ENCODE data around the gene LRBA. TPM values are rescaled to one million over a fixed set of nuclear protein-coding genes. Genes with fewer than 3 reads are reported as not detected.
A peak's percentile ranks its signal among the peaks of the same experiment; 100 is the strongest.

Gene LRBA
- total RNA-seq, 1 donor from 2014 or later = 26.4 TPM

DNA sequence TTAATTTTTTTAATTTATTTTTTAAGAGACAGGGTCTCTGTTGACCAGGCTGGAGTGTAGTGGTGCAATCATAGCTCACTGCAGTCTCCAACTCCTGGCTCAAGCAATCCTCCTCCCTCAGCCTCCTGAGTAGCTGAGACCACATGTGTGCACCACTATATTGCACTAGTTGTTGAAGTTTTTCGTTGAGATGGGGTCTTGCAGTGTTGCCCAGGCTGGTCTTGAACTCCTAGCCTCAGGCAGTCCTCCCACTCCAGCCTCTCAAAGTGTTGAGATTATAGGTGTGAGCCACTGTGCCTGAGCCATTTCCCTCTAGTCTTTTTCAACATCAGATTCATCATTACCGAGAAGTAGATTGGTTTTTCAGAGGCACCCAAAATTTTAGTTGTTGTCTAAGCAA is 771.2 kb downstream of the LRBA start:
- H3K36me3 Mint-ChIP-seq (ENCODE audit: unreplicated experiment) = no peaks in the 10 kb centered on the region
- no peak for DNase-seq

DNA sequence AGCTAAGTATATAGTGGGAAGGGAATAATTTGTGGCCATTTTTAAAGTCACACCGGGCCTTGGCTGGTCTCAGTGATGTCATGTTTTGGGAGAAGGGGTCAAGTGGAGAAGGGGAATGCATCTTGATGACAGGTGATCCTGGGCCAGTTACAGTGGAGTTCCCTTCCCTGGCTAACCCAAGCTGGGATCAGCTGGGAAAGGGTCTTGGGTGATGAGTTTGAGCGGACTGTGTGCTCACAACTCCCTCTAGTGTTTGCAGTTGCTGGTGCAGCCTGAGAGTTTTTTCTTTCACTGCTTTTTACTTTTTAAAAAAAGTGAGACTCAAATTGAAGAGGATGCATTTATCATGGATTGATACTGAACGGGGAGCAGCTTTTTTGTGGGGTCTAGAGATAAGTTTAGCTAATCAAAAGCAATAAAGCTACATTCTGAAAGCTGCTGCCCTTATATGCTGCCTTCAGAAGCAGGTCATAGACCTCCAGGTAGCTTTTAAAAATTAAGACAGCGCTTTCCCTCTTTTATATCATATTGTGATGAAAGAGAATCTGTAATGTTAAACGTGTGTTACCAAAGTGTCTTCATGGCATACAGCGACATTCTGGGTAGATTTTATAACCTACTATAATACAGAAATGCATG is 772.1 kb downstream of the LRBA start:
- no peak overlapping the region for H3K4me3 Mint-ChIP-seq (ENCODE audit: unreplicated experiment)
- peak; percentile 45 for DNase-seq
- H3K36me3 Mint-ChIP-seq (ENCODE audit: unreplicated experiment) = no peaks in the 10 kb centered on the region
- TF ChIP-seq, protein P1, sequence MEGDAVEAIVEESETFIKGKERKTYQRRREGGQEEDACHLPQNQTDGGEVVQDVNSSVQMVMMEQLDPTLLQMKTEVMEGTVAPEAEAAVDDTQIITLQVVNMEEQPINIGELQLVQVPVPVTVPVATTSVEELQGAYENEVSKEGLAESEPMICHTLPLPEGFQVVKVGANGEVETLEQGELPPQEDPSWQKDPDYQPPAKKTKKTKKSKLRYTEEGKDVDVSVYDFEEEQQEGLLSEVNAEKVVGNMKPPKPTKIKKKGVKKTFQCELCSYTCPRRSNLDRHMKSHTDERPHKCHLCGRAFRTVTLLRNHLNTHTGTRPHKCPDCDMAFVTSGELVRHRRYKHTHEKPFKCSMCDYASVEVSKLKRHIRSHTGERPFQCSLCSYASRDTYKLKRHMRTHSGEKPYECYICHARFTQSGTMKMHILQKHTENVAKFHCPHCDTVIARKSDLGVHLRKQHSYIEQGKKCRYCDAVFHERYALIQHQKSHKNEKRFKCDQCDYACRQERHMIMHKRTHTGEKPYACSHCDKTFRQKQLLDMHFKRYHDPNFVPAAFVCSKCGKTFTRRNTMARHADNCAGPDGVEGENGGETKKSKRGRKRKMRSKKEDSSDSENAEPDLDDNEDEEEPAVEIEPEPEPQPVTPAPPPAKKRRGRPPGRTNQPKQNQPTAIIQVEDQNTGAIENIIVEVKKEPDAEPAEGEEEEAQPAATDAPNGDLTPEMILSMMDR (IDR thresholded peaks at IDR 0.05; ENCODE audit: partially characterized antibody, unreplicated experiment) = peak; percentile 92
- peaks cover 2% of the 10 kb centered on the region for H3K4me1 Mint-ChIP-seq (ENCODE audit: low read depth, unreplicated experiment)
- no peak overlapping the region for H3K27ac Mint-ChIP-seq (ENCODE audit: unreplicated experiment)
- no peaks in the 10 kb centered on the region for H3K27me3 Mint-ChIP-seq (ENCODE audit: unreplicated experiment)
- peaks cover 2% of the 10 kb centered on the region for H3K9me3 Mint-ChIP-seq (ENCODE audit: unreplicated experiment)

More for the DNA sequence above, 771.2 kb downstream of the LRBA start:
- H3K9me3 Mint-ChIP-seq (ENCODE audit: unreplicated experiment) = peaks cover 2% of the 10 kb centered on the region
- no peaks in the 10 kb centered on the region for H3K27me3 Mint-ChIP-seq (ENCODE audit: unreplicated experiment)
- TF ChIP-seq, protein P1 (IDR thresholded peaks at IDR 0.05; ENCODE audit: partially characterized antibody, unreplicated experiment) = no peak
- H3K4me3 Mint-ChIP-seq (ENCODE audit: unreplicated experiment) = no peak overlapping the region
- H3K27ac Mint-ChIP-seq (ENCODE audit: unreplicated experiment) = no peak overlapping the region
- peaks cover 4% of the 10 kb centered on the region for H3K4me1 Mint-ChIP-seq (ENCODE audit: low read depth, unreplicated experiment)

DNA sequence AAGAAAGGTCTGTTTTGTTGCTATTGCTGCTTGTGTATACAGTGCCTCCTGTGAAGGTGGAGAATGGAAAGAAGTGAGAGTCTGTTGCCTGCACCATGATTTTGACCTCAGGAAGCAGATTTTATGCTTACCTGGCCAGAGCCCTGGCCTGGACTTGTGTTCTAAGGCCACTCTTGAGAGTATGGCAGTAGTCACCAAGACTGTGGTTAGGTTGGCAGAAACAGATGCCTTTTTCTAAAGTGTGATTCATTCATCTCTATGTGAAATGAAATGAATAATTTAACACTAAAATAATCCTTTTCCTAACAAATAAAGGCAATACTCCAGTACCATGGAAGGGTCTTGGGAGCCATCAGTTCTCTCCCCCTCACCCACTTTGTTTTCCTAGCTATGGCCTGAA is 775.1 kb downstream of the LRBA start:
- no peak for DNase-seq
- Mint-ChIP-seq H3K27ac (ENCODE audit: unreplicated experiment) (no peak overlapping the region), H3K36me3 (ENCODE audit: unreplicated experiment) (no peaks in the 10 kb centered on the region), H3K4me3 (ENCODE audit: unreplicated experiment) (no peak overlapping the region), H3K4me1 (ENCODE audit: low read depth, unreplicated experiment) (peaks cover 7% of the 10 kb centered on the region), H3K9me3 (ENCODE audit: unreplicated experiment) (no peaks in the 10 kb centered on the region), H3K27me3 (ENCODE audit: unreplicated experiment) (no peaks in the 10 kb centered on the region)
- TF ChIP-seq, protein P1 (IDR thresholded peaks at IDR 0.05; ENCODE audit: partially characterized antibody, unreplicated experiment) = no peak

DNA sequence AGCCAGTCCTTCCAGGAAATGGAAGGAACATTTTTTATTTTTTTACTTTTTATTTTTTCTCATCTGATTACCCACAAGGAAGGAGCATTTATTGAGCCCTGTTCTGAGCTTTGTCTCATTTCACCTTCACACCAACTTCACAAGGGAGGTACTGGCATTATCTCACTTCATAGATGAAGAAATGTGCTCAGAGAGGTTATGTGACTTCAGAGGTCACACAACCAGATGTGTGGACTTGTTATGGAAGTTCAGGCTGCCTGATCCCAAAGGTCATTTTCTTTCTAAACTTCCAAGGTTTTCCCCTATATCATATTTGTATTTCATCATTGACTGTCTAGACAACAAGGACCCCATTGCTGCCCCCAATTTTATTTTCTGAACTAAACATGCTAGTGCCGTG is 776.5 kb downstream of the LRBA start:
- Mint-ChIP-seq H3K36me3 (ENCODE audit: unreplicated experiment) (no peaks in the 10 kb centered on the region), H3K4me3 (ENCODE audit: unreplicated experiment) (no peak overlapping the region), H3K4me1 (ENCODE audit: low read depth, unreplicated experiment) (peaks cover 7% of the 10 kb centered on the region), H3K27ac (ENCODE audit: unreplicated experiment) (no peak overlapping the region), H3K27me3 (ENCODE audit: unreplicated experiment) (no peaks in the 10 kb centered on the region), H3K9me3 (ENCODE audit: unreplicated experiment) (no peaks in the 10 kb centered on the region)
- TF ChIP-seq, protein P1 (IDR thresholded peaks at IDR 0.05; ENCODE audit: partially characterized antibody, unreplicated experiment) = no peak
- no peak for DNase-seq

DNA sequence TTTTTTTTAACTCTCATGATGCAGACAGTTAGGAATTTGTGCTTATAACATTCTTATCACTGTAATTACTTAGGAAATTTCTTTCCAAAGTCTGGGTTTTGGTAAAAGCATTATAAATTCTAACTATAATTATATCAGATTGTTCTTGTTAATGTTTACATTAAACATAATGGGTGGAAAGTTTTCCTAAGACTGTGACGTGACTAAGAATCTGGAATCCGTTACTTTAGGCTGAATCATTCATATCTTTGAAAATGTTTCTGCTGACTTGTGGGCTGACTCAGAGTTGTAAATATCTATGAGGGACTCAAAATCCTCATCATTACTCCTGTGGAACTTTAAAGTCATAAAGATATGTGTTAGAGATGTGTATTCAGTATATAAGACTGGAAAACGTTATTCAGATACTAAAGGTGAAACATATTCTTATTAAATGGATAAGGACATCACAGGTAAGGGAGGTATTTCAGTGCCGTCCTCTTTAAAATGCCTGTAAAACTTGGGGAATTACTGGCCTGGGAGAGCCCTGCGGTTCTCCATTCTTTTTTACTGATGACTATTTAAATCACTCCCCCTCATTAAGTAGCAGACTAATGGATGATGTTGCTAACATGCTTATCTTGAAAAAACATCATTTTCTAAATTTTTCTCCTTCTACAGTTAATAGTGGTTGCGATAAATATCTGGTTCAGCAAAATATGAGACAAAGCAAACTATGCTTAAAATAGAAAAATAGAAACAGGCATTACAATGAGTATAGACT is 777.8 kb downstream of the LRBA start:
- Mint-ChIP-seq H3K27ac (ENCODE audit: unreplicated experiment) (no peak overlapping the region), H3K27me3 (ENCODE audit: unreplicated experiment) (no peaks in the 10 kb centered on the region), H3K4me1 (ENCODE audit: low read depth, unreplicated experiment) (peaks cover 9% of the 10 kb centered on the region), H3K9me3 (ENCODE audit: unreplicated experiment) (no peaks in the 10 kb centered on the region), H3K36me3 (ENCODE audit: unreplicated experiment) (peaks cover 9% of the 10 kb centered on the region), H3K4me3 (ENCODE audit: unreplicated experiment) (no peak overlapping the region)
- TF ChIP-seq, protein P1 (IDR thresholded peaks at IDR 0.05; ENCODE audit: partially characterized antibody, unreplicated experiment) = no peak
- no peak for DNase-seq

Data from glutamatergic neuron (in vitro differentiated cells).